ENCODE results near the gene TMEM215. TPM values are rescaled to one million over a fixed set of nuclear protein-coding genes. Genes with fewer than 3 reads are reported as not detected.

The TMEM215 gene
- total RNA-seq, 1 experiment from 2014 or later: not detected

DNA sequence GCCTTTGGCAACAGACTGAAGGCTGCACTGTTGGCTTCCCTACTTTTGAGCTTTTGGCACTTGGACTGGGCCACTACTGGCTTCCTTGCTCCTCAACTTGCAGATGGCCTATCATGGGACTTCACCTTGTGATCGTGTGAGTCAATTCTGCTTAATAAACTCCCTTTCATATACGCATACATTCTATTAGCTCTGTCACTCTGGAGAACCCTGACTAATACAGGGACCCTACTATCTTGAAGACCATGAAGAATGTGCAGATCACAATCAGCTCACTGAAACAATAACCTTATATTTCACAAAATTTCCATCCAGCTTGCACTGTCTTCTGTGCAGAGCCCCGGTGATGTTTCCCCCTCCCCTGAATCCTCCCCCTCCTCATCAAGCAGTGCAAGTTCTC is 39.8 kb downstream of the TMEM215 start:
- ChIA-PET CTCF (no interaction called here), POLR2A (no interaction called here)
- no TSS peak for BruUV-seq (replicated peaks)
- intact Hi-C loops (cut with micrococcal nuclease; ENCODE audit: unreplicated experiment): no loop called here
- TF ChIP-seq, protein P1, sequence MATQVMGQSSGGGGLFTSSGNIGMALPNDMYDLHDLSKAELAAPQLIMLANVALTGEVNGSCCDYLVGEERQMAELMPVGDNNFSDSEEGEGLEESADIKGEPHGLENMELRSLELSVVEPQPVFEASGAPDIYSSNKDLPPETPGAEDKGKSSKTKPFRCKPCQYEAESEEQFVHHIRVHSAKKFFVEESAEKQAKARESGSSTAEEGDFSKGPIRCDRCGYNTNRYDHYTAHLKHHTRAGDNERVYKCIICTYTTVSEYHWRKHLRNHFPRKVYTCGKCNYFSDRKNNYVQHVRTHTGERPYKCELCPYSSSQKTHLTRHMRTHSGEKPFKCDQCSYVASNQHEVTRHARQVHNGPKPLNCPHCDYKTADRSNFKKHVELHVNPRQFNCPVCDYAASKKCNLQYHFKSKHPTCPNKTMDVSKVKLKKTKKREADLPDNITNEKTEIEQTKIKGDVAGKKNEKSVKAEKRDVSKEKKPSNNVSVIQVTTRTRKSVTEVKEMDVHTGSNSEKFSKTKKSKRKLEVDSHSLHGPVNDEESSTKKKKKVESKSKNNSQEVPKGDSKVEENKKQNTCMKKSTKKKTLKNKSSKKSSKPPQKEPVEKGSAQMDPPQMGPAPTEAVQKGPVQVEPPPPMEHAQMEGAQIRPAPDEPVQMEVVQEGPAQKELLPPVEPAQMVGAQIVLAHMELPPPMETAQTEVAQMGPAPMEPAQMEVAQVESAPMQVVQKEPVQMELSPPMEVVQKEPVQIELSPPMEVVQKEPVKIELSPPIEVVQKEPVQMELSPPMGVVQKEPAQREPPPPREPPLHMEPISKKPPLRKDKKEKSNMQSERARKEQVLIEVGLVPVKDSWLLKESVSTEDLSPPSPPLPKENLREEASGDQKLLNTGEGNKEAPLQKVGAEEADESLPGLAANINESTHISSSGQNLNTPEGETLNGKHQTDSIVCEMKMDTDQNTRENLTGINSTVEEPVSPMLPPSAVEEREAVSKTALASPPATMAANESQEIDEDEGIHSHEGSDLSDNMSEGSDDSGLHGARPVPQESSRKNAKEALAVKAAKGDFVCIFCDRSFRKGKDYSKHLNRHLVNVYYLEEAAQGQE (IDR thresholded peaks at IDR 0.05; ENCODE audit: insufficient read depth in 1 of 2, low read depth in 2 of 2, low read length in 1 of 2): no peak
- TF ChIP-seq TCF7L2 (IDR thresholded peaks at IDR 0.05; ENCODE audit: low read depth, low read length) (no peak), POLR2AphosphoS5 (IDR thresholded peaks at IDR 0.05; ENCODE audit: low read depth, low read length) (no peak), SIN3A (IDR thresholded peaks at IDR 0.05; ENCODE audit: borderline replicate concordance, insufficient read depth, low read depth, low read length) (no peak)
- TF ChIP-seq, protein P2, sequence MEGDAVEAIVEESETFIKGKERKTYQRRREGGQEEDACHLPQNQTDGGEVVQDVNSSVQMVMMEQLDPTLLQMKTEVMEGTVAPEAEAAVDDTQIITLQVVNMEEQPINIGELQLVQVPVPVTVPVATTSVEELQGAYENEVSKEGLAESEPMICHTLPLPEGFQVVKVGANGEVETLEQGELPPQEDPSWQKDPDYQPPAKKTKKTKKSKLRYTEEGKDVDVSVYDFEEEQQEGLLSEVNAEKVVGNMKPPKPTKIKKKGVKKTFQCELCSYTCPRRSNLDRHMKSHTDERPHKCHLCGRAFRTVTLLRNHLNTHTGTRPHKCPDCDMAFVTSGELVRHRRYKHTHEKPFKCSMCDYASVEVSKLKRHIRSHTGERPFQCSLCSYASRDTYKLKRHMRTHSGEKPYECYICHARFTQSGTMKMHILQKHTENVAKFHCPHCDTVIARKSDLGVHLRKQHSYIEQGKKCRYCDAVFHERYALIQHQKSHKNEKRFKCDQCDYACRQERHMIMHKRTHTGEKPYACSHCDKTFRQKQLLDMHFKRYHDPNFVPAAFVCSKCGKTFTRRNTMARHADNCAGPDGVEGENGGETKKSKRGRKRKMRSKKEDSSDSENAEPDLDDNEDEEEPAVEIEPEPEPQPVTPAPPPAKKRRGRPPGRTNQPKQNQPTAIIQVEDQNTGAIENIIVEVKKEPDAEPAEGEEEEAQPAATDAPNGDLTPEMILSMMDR (IDR thresholded peaks at IDR 0.05): no peak
- no peak overlapping the region for H3K27ac ChIP-seq (ENCODE audit: low read length)
- no peaks in the 10 kb centered on the region for H3K9me3 ChIP-seq (ENCODE audit: control insufficient read depth, insufficient read depth, low read depth, low read length)
- H3K4me3 ChIP-seq (ENCODE audit: low read depth in 2 of 2, low read length in 2 of 2): no peak overlapping the region
- in situ Hi-C loops (cut with HindIII; ENCODE audit: low pct_unique_long_range_greater_than_20kb, low sequenced_read_pairs): no loop called here
- no peak for ATAC-seq
- peaks cover 15% of the 10 kb centered on the region for H3K27me3 ChIP-seq (ENCODE audit: control insufficient read depth, insufficient read depth, low read length)
- H3K36me3 ChIP-seq (ENCODE audit: control insufficient read depth, insufficient read depth, low read length): no peaks in the 10 kb centered on the region
- H3K4me1 ChIP-seq (ENCODE audit: control insufficient read depth, insufficient read depth, low read length): no peaks in the 10 kb centered on the region
- no peak for DNase-seq (ENCODE audit: low read depth, low spot score)

DNA sequence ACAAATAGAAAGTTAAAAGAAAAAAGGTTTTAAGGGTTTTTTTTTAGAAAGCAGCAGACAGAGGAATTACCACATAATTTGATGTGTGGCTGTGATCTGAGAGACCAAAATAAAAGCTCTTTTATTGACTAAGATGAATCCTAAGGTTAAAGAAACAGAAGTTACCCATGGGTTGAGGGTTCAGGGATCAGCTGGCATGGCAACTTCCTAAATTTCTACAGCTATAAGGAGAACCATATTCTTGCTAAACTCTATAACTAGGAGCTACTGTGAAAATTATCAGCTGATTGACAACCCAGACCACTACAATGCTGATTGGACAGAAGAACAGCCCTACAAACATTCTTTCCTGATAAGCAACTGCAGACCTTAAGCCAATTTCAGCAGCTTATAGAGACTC is 40.2 kb downstream of the TMEM215 start:
- in situ Hi-C loops (cut with HindIII; ENCODE audit: low pct_unique_long_range_greater_than_20kb, low sequenced_read_pairs) (no loop called here), intact Hi-C loops (cut with micrococcal nuclease; ENCODE audit: unreplicated experiment) (no loop called here)
- Histone ChIP-seq H3K36me3 (ENCODE audit: control insufficient read depth, insufficient read depth, low read length) (no peaks in the 10 kb centered on the region), H3K9me3 (ENCODE audit: control insufficient read depth, insufficient read depth, low read depth, low read length) (no peaks in the 10 kb centered on the region), H3K4me1 (ENCODE audit: control insufficient read depth, insufficient read depth, low read length) (no peaks in the 10 kb centered on the region), H3K27ac (ENCODE audit: low read length) (no peak overlapping the region), H3K4me3 (ENCODE audit: low read depth in 2 of 2, low read length in 2 of 2) (no peak overlapping the region), H3K27me3 (ENCODE audit: control insufficient read depth, insufficient read depth, low read length) (peaks cover 15% of the 10 kb centered on the region)
- ChIA-PET POLR2A (no interaction called here), CTCF (no interaction called here)
- TF ChIP-seq, protein P1 (IDR thresholded peaks at IDR 0.05; ENCODE audit: insufficient read depth in 1 of 2, low read depth in 2 of 2, low read length in 1 of 2): no peak
- TF ChIP-seq TCF7L2 (IDR thresholded peaks at IDR 0.05; ENCODE audit: low read depth, low read length) (no peak), SIN3A (IDR thresholded peaks at IDR 0.05; ENCODE audit: borderline replicate concordance, insufficient read depth, low read depth, low read length) (no peak), POLR2AphosphoS5 (IDR thresholded peaks at IDR 0.05; ENCODE audit: low read depth, low read length) (no peak)
- TF ChIP-seq, protein P2 (IDR thresholded peaks at IDR 0.05): no peak
- DNase-seq (ENCODE audit: low read depth, low spot score) (no peak), ATAC-seq (no peak)
- no TSS peak for BruUV-seq (replicated peaks)
